NCI-H2171 treated with DMSO at 0.1 percent for 48 hours (cell line): ENCODE results near the gene OR51V1.
"Not testable (repeated sequence)": the region's sequence is repeated elsewhere in the genome, so short reads cannot be mapped to it uniquely, and the experiment has no call there.

Experiments used
- DNase-seq: peaks from one replicate; lab custom pipeline; 2025; lab: John Stamatoyannopoulos, UW

Gene OR51V1

DNA sequence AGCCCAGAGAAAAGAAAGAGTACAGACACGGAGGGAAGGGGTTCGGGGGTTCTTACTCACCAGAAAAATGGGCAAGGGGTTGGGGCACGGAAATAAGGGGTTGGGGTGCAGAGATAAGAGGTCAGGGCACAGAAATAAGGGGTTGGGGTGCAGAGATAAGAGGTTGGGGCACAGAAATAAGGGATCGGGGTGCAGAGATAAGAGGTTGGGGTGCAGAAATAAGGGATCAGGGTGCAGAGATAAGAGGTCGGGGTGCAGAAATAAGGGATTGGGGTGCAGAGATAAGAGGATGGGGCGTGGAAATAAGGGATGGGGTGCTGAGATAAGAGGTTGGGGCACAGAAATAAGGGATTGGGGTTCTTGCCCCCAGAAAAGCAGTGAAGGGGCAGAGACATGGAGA, 35.7 kb downstream of the OR51V1 start:
- DNase-seq, result not testable (repeated sequence)

- not testable (repeated sequence) for DNase-seq
Measured at GRCh38 chr11:5161045-5161444, 39.4 kb downstream of the OR51V1 start.

GRCh38 chr11:5160217-5160616, 40.3 kb downstream of the OR51V1 start:
- not testable (repeated sequence) for DNase-seq

GRCh38 chr11:5159806-5160205, 40.7 kb downstream of the OR51V1 start:
- no peak for DNase-seq

- no peak for DNase-seq
Measured at GRCh38 chr11:5154657-5155056, 45.8 kb downstream of the OR51V1 start, which contains the start of gene OR52A1. OR52A1 (minus strand) TSS chr11:5154757; CDS start chr11:5152369, 2,388 bp downstream.

- no peak for DNase-seq
Measured at GRCh38 chr11:5153574-5154431, 46.7 kb downstream of the OR51V1 start.

GRCh38 chr11:5151713-5152153, 48.7 kb downstream of the OR51V1 start:
- no peak for DNase-seq
